Measurements from ENCODE around the gene POLR1F.

Gene POLR1F

DNA sequence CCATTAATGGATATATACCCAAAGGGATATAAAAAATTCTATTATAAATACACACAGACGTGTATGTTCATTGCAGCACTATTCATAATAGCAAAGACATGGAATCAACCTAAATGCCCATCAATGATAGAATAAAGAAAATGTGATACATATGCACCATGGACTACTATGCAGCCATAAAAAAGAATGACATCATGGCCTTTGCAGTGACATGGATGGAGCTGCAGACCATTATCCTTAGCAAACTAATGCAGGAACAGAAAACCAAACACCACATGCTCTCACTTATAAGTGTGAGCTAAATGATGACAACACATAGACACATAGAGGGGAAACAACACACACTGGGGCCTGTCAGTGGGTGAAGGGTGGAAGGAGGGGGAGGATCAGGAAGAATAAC, 33.0 kb downstream of the POLR1F start:
- DNase-seq (ENCODE audit: low spot score), result no peak

- DNase-seq (ENCODE audit: low spot score), result no peak
These were observed 34.4 kb downstream of the POLR1F start for GRCh38 chr7:19674266-19674960.

DNA sequence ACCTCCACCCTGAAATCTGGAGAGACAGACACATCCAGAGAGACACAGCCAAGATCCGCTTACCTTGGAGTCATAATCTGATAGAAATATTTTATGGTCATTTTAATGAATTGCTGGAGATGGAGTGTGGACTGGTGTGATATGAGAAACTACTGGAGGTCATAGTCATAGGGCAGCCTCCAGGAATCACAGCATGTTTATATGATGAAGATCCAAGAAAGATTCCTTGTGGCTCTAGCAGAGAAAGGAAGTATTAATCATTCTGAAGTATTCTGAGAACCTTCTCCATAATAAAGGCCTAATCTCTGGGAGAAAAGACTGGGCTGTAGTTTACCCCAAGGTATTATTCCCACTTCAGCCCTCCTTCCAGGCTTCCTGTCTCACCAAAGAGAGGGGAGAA, 38.0 kb downstream of the POLR1F start:
- no peak for DNase-seq (ENCODE audit: low spot score)

DNA sequence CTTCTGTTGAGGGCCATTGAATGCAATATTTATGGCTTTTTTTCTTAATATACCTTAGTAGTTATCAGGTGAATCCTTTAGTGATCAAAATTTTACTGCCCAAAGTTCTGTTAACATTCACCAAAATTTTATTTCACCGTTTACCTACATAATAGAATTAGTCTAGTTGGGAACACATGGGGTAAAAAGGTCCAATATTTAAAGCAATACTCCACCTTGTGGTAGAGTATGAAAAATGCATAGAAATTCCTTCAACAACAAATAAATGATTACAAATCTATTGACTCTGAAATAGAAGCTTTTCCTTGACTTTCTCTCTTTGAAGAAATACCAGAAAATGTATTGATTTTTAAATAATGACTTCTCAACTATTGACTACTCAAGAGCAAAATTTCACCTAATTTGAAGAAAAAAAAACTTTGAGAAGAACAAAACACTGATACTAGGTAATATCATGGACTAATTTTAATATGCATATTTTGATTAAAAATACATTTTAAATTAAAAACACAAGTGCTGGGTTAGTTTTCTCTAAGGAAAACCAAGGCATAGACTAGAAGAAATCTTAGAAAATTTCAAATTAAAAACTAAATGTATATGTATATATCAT, 43.3 kb downstream of the POLR1F start:
- peak; percentile 16 for DNase-seq (ENCODE audit: low spot score)

GRCh38 chr7:19663816-19664462, 44.9 kb downstream of the POLR1F start:
- no peak for DNase-seq (ENCODE audit: low spot score)

GRCh38 chr7:19648791-19649190, 60.0 kb downstream of the POLR1F start:
- DNase-seq (ENCODE audit: low spot score), result no peak

All from activated CD4-positive, alpha-beta T cell treated with anti-CD3 and anti-CD28 coated beads, Interleukin-2, Interleukin-4, amounts not matched to agents 100 ng/mL and 50 ng/mL, durations not matched to agents 16 hours and 8 hours (primary cell).